ENCODE data around the gene CTIF. TPM values are rescaled to one million over a fixed set of nuclear protein-coding genes. Genes with fewer than 3 reads are reported as not detected.

Gene CTIF
- total and polyA plus RNA-seq, 4 donors = 12.2 to 45.7 (median 32.6) TPM

DNA sequence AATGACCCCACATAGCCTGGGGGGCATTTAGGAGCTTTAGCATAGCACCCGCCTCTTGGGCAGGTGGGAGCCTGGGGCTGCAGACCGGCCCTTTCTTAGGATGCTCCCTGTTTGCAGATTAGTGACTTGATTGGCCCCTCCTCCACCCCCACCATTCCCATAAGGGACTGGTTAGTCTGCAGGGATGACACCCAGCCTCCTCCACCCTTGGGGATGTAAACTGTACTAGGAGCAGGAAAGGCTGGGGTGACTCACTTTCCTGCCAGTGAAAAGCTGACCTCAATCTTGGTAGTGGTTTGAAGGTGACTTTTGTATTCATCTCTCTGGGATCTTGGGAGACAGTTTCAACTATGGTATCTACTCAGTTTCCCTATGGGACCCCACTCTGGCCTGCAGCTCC is 24.2 kb downstream of the CTIF start:
- ATAC-seq (ENCODE audit: insufficient read depth, low FRiP score) (no peak), DNase-seq (no peak)
- Histone ChIP-seq H3K4me3 (no peak overlapping the region), H3K27me3 (ENCODE audit: control insufficient read depth in 3 of 3, insufficient read depth in 3 of 3, low read length in 2 of 3) (no peaks in the 10 kb centered on the region), H3K9ac (ENCODE audit: insufficient read depth in 1 of 2, low read length in 2 of 2) (no peak overlapping the region), H3K27ac (ENCODE audit: low read depth in 1 of 2, low read length in 1 of 2) (peak overlapping the region in 1 of 2 donors; percentile 29), H3K4me1 (ENCODE audit: control insufficient read depth in 5 of 5, insufficient read depth in 5 of 5, low read length in 5 of 5) (peaks cover 4 to 22% (median 8%) of the 10 kb centered on the region in 5 donors), H3K9me3 (ENCODE audit: control insufficient read depth in 4 of 4, insufficient read depth in 3 of 4, low read length in 3 of 4) (peaks cover 0 to 5% (median 1%) of the 10 kb centered on the region in 4 donors), H3K36me3 (ENCODE audit: control insufficient read depth in 4 of 4, insufficient read depth in 4 of 4, low read length in 4 of 4) (no peaks in the 10 kb centered on the region)
- TF ChIP-seq, protein P1, sequence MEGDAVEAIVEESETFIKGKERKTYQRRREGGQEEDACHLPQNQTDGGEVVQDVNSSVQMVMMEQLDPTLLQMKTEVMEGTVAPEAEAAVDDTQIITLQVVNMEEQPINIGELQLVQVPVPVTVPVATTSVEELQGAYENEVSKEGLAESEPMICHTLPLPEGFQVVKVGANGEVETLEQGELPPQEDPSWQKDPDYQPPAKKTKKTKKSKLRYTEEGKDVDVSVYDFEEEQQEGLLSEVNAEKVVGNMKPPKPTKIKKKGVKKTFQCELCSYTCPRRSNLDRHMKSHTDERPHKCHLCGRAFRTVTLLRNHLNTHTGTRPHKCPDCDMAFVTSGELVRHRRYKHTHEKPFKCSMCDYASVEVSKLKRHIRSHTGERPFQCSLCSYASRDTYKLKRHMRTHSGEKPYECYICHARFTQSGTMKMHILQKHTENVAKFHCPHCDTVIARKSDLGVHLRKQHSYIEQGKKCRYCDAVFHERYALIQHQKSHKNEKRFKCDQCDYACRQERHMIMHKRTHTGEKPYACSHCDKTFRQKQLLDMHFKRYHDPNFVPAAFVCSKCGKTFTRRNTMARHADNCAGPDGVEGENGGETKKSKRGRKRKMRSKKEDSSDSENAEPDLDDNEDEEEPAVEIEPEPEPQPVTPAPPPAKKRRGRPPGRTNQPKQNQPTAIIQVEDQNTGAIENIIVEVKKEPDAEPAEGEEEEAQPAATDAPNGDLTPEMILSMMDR (IDR thresholded peaks at IDR 0.05; ENCODE audit: control extremely low read depth, extremely low read depth) = no peak
- WGBS, 2 donors = 87 to 91% methylated on average over 2 of the region's 2 CpGs

DNA sequence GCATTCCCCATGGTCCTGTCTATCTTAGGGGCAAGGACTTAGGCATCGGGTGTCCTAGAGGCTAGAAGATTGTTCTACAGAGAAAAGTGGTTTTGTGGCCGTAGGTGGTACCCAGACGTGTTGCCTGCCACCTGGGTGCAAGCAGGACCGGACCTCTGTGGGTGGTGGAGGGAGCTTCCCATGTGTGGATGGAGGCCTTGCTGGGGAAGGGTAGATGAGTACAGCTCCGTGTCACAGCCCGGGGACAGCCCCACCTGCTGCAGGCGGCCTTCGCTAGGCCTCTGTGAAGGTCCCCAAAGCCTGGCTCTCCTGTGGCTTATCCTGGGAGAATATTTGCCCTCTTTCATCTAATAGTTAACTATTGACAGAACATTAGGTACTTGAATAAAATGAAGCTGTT is 25.3 kb downstream of the CTIF start:
- Histone ChIP-seq H3K27me3 (ENCODE audit: control insufficient read depth in 3 of 3, insufficient read depth in 3 of 3, low read length in 2 of 3) (no peaks in the 10 kb centered on the region), H3K9ac (ENCODE audit: insufficient read depth in 1 of 2, low read length in 2 of 2) (no peak overlapping the region), H3K4me3 (no peak overlapping the region), H3K9me3 (ENCODE audit: control insufficient read depth in 4 of 4, insufficient read depth in 3 of 4, low read length in 3 of 4) (peaks cover 0 to 5% (median 1%) of the 10 kb centered on the region in 4 donors), H3K27ac (ENCODE audit: low read depth in 1 of 2, low read length in 1 of 2) (no peak overlapping the region), H3K4me1 (ENCODE audit: control insufficient read depth in 5 of 5, insufficient read depth in 5 of 5, low read length in 5 of 5) (peaks cover 4 to 22% (median 8%) of the 10 kb centered on the region in 5 donors), H3K36me3 (ENCODE audit: control insufficient read depth in 4 of 4, insufficient read depth in 4 of 4, low read length in 4 of 4) (no peaks in the 10 kb centered on the region)
- no peak for ATAC-seq (ENCODE audit: insufficient read depth, low FRiP score)
- TF ChIP-seq, protein P1 (IDR thresholded peaks at IDR 0.05; ENCODE audit: control extremely low read depth, extremely low read depth) = no peak
- DNase-seq = no peak
- 88 to 93% methylated on average over 8 of the region's 8 CpGs for WGBS, 2 donors

DNA sequence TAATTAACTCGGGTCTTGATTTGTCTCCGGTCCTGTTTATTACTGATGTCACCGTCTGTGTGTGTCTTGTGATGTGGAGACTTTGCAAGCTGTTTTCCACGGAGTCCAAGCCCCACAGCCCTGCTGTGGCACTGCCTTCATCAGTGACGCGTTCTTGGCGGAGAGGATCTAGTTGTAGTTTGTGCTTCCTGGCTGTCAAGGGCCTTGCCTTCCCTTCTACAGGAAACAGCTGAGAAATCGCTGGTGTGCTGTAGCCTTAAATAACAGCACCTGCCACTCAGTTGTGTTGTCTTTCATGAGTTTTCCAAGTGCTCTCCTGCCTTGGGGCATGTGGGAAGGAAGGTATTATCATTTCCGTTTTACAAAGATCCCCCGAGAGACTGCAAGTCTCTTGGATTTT is 26.3 kb downstream of the CTIF start:
- H3K27ac ChIP-seq (ENCODE audit: low read depth in 1 of 2, low read length in 1 of 2) = no peak overlapping the region
- H3K36me3 ChIP-seq (ENCODE audit: control insufficient read depth in 4 of 4, insufficient read depth in 4 of 4, low read length in 4 of 4) = no peaks in the 10 kb centered on the region
- no peaks in the 10 kb centered on the region for H3K27me3 ChIP-seq (ENCODE audit: control insufficient read depth in 3 of 3, insufficient read depth in 3 of 3, low read length in 2 of 3)
- no peaks in the 10 kb centered on the region for H3K9me3 ChIP-seq (ENCODE audit: control insufficient read depth in 4 of 4, insufficient read depth in 3 of 4, low read length in 3 of 4)
- TF ChIP-seq, protein P1 (IDR thresholded peaks at IDR 0.05; ENCODE audit: control extremely low read depth, extremely low read depth) = no peak
- peak in 1 of 3 donors; percentile 49 for DNase-seq
- no peak overlapping the region for H3K9ac ChIP-seq (ENCODE audit: insufficient read depth in 1 of 2, low read length in 2 of 2)
- no peak for ATAC-seq (ENCODE audit: insufficient read depth, low FRiP score)
- H3K4me1 ChIP-seq (ENCODE audit: control insufficient read depth in 5 of 5, insufficient read depth in 5 of 5, low read length in 5 of 5) = peaks cover 4 to 22% (median 8%) of the 10 kb centered on the region in 5 donors
- WGBS, 2 donors = 62 to 63% methylated on average over 10 of the region's 10 CpGs
- H3K4me3 ChIP-seq = no peak overlapping the region

DNA sequence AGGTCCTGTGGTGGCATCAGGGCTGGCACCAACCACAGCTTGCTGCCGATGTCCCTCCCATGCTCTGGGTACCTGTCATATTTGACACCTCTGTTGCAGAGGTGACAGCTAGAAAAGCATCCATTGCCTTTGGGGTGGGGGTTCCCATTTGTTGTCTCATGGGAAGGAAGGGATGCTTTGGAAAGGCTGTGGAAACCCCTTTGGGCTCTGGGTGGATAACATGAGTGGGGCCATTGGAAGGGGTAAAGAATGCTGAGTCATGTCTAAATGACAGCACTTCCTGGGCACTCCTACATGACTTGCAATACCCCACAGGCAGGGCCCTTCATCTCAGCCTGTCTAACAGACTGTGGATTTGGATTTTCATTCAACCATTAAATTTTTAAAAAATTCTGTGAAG is 27.8 kb downstream of the CTIF start:
- no peak overlapping the region for H3K9ac ChIP-seq (ENCODE audit: insufficient read depth in 1 of 2, low read length in 2 of 2)
- H3K27me3 ChIP-seq (ENCODE audit: control insufficient read depth in 3 of 3, insufficient read depth in 3 of 3, low read length in 2 of 3) = no peaks in the 10 kb centered on the region
- DNase-seq (no peak), ATAC-seq (ENCODE audit: insufficient read depth, low FRiP score) (no peak)
- no peak overlapping the region for H3K27ac ChIP-seq (ENCODE audit: low read depth in 1 of 2, low read length in 1 of 2)
- 95 to 97% methylated on average over 1 of the region's 1 CpG for WGBS, 2 donors
- H3K4me3 ChIP-seq = no peak overlapping the region
- no peaks in the 10 kb centered on the region for H3K36me3 ChIP-seq (ENCODE audit: control insufficient read depth in 4 of 4, insufficient read depth in 4 of 4, low read length in 4 of 4)
- TF ChIP-seq, protein P1 (IDR thresholded peaks at IDR 0.05; ENCODE audit: control extremely low read depth, extremely low read depth) = no peak
- H3K9me3 ChIP-seq (ENCODE audit: control insufficient read depth in 4 of 4, insufficient read depth in 3 of 4, low read length in 3 of 4) = no peaks in the 10 kb centered on the region
- H3K4me1 ChIP-seq (ENCODE audit: control insufficient read depth in 5 of 5, insufficient read depth in 5 of 5, low read length in 5 of 5) = peaks cover 2 to 20% (median 8%) of the 10 kb centered on the region in 5 donors
